ENCODE results near the gene RASSF10.
"Not testable (repeated sequence)": the region's sequence is repeated elsewhere in the genome, so short reads cannot be mapped to it uniquely, and the experiment has no call there.

Gene RASSF10

GRCh38 chr11:13026722-13027121 is 17.6 kb downstream of the RASSF10 start:
- no peak for TF ChIP-seq ZNF274 (IDR thresholded peaks at IDR 0.05; ENCODE audit: low read depth, low read length)

GRCh38 chr11:13028322-13028721 is 19.2 kb downstream of the RASSF10 start:
- TF ChIP-seq ZNF274 (IDR thresholded peaks at IDR 0.05; ENCODE audit: low read depth, low read length), result no peak
- no peak overlapping the region for H3K4me3 ChIP-seq (ENCODE audit: low read length)

More at GRCh38 chr11:13026722-13027121, 17.6 kb downstream of the RASSF10 start:
- H3K4me3 ChIP-seq (ENCODE audit: low read length), result no peak overlapping the region

- no peak overlapping the region for H3K4me3 ChIP-seq (ENCODE audit: low read length)
- no peak for TF ChIP-seq ZNF274 (IDR thresholded peaks at IDR 0.05; ENCODE audit: low read depth, low read length)
Measured at GRCh38 chr11:13029872-13030271, 20.8 kb downstream of the RASSF10 start.

DNA sequence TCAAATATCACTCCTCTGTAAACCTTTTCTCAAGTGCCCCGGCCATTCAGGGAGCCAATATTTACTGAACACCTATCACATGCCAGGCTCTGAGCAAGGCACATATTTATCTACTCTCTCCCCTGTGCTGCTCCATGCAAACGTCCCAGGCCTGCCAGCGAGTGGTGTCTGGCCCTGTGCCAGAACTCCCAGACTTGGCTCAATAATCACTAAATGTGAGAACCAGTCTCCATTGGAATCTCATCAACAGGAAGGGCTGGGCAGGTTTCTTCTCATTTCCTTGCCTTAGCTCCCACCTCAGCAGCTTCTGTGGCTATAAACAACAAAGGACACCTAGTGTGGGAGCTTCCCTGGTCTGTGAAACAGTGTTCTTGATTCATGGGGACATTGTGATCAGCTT is 21.7 kb downstream of the RASSF10 start:
- H3K4me3 ChIP-seq (ENCODE audit: low read length), result no peak overlapping the region

GRCh38 chr11:13031349-13031748 is 22.2 kb downstream of the RASSF10 start:
- no peak overlapping the region for H3K4me3 ChIP-seq (ENCODE audit: low read length)
- no peak for TF ChIP-seq ZNF274 (IDR thresholded peaks at IDR 0.05; ENCODE audit: low read depth, low read length)

More for the DNA sequence above, 21.7 kb downstream of the RASSF10 start:
- TF ChIP-seq ZNF274 (IDR thresholded peaks at IDR 0.05; ENCODE audit: low read depth, low read length), result no peak

- TF ChIP-seq ZNF274 (IDR thresholded peaks at IDR 0.05; ENCODE audit: low read depth, low read length), result no peak
- no peak overlapping the region for H3K4me3 ChIP-seq (ENCODE audit: low read length)
Measured at GRCh38 chr11:13033760-13034533, 24.8 kb downstream of the RASSF10 start.

GRCh38 chr11:13035711-13036110 is 26.6 kb downstream of the RASSF10 start:
- H3K4me3 ChIP-seq (ENCODE audit: low read length), result no peak overlapping the region
- no peak for TF ChIP-seq ZNF274 (IDR thresholded peaks at IDR 0.05; ENCODE audit: low read depth, low read length)

DNA sequence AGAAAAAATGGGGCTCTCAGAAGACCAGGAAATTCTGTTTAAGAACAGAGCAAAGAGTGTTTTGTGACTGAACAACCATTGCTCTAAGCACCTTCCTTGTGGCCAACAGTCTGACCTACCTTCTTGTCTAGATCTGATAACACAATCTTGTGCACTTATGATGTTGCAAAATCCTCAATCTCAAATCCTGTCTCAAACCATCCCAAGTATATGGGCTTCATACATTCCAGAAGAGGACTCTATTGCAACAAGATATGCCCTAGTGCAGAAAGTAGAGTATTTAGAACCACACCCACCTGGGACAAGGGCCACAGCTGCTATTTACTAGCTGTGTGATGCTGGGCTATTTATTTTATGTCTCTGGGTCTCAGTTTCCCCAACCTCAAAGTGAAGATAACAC is 27.1 kb downstream of the RASSF10 start:
- no peak overlapping the region for H3K4me3 ChIP-seq (ENCODE audit: low read length)
- TF ChIP-seq ZNF274 (IDR thresholded peaks at IDR 0.05; ENCODE audit: low read depth, low read length), result no peak

DNA sequence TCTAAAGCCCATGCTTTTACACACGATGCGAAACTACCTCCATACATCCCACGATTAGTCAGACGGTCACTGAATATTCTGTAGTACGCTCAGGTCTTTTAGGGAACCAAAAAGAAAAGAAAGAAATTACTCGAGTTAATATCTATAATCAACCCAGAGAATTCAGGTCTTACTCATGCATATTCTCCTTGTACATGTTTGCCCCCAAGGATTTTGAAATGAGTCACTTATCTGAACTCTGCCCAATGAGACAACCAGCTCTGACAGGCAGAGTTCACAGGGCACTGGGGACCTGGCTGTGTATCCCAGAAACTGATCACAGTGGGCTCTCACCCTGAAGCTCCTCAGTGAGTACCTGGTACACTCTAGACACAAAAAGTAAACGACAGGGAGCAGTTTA is 29.2 kb downstream of the RASSF10 start:
- no peak for TF ChIP-seq ZNF274 (IDR thresholded peaks at IDR 0.05; ENCODE audit: low read depth, low read length)
- no peak overlapping the region for H3K4me3 ChIP-seq (ENCODE audit: low read length)

GRCh38 chr11:13039126-13039525 is 30.0 kb downstream of the RASSF10 start:
- H3K4me3 ChIP-seq (ENCODE audit: low read length), result no peak overlapping the region
- no peak for TF ChIP-seq ZNF274 (IDR thresholded peaks at IDR 0.05; ENCODE audit: low read depth, low read length)

GRCh38 chr11:13040969-13041561 is 31.9 kb downstream of the RASSF10 start:
- H3K4me3 ChIP-seq (ENCODE audit: low read length), result no peak overlapping the region
- no peak for TF ChIP-seq ZNF274 (IDR thresholded peaks at IDR 0.05; ENCODE audit: low read depth, low read length)

GRCh38 chr11:13042873-13043342 is 33.8 kb downstream of the RASSF10 start:
- H3K4me3 ChIP-seq (ENCODE audit: low read length), result no peak overlapping the region
- TF ChIP-seq ZNF274 (IDR thresholded peaks at IDR 0.05; ENCODE audit: low read depth, low read length), result no peak

- no peak overlapping the region for H3K4me3 ChIP-seq (ENCODE audit: low read length)
- TF ChIP-seq ZNF274 (IDR thresholded peaks at IDR 0.05; ENCODE audit: low read depth, low read length), result no peak
Measured at GRCh38 chr11:13043912-13044628, 35.0 kb downstream of the RASSF10 start.

- not testable (repeated sequence) for H3K4me3 ChIP-seq (ENCODE audit: low read length)
Measured at GRCh38 chr11:13045089-13045488, 36.0 kb downstream of the RASSF10 start.

- TF ChIP-seq ZNF274 (IDR thresholded peaks at IDR 0.05; ENCODE audit: low read depth, low read length), result no peak
- no peak overlapping the region for H3K4me3 ChIP-seq (ENCODE audit: low read length)
Measured at GRCh38 chr11:13045734-13046133, 36.6 kb downstream of the RASSF10 start.
